GM19025 (cell line): Measurements from ENCODE around the gene ALK.
"Not testable (repeated sequence)": the region's sequence is repeated elsewhere in the genome, so short reads cannot be mapped to it uniquely, and the experiment has no call there.

Experiments used
- ATAC-seq: cut with Tn5 transposase; IDR thresholded peaks from one replicate; pipeline ENCODE4 v1.9.1; 2021; ENCODE audit warnings: mild to moderate bottlenecking, low read depth, moderate library complexity; ENCODE audit not compliant: unreplicated experiment

ALK gene

DNA sequence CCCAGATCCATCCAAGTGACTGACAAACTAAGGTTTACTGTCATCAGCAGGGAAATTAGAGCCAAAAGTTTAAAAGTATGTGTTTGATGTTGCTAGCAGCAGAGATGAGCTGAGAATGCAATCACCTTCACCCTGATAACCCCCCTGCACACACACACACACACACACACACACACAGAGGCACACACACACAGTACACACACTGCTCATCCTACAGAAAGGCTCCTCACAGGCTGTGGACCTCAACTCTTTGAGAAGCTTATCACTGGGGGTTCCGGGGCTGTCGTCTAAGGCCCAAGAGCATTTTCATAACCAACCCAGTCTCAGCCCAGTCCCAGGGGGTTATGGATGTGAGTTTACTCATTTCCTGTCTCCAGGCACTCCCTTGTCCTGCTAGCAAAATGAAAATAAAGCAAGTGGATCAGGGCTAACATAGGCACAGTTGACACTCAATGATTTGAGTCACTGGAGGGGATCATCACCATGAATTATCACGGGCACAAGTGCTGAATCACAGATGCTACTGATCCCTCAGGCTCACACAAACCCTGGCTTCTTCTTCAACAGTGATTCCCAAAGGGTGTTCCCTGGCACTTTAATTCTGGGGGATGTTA lies 76.6 kb downstream of the ALK start:
- ATAC-seq = no peak

DNA sequence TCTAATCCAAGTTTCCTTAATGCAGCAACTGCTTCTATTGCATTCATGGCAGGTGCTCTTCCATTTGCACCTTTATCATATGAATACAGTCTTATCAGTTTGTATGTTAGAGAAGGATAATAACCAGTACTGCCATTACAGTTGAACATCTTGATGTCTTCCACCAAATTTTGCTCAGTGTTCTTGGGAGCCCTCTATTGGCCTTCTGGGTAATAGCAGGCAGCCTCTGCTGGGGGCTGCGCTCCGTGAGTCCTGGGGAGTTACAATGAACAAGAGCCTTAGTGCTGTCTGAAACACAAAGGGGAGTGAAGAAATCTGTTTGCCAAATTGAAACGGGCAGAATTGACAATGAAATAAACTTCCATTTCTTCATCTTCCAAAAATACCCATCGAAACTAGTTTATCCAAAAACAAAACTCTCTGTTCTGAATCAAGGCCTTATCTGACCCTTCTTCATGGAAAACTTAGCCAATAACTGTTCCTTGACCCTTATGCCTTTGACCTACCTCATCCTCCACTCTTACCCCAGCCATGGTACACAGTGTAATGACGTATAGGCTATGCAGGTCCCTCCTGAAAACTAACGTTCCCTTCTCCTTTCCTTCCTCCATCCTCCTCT lies 79.9 kb downstream of the ALK start:
- ATAC-seq = no peak

DNA sequence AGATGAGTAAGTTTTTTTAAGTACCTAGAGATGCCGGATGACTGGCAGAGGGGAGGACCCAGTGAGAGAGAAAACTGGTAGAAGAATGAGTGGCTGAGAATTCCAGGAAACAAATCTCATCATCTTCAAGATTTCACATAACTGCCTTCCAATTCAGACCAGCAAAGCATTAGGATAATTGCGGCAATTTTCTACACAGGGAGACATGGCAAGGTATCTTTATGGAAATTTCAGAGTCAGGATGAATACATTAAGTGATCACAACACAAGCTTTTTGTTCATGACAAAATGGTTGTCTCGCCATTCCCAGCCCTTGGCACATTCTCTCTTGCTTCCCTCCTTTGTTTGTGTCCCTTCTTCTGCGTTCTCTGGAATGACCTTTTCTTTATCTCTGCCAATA lies 82.1 kb downstream of the ALK start:
- ATAC-seq = no peak

DNA sequence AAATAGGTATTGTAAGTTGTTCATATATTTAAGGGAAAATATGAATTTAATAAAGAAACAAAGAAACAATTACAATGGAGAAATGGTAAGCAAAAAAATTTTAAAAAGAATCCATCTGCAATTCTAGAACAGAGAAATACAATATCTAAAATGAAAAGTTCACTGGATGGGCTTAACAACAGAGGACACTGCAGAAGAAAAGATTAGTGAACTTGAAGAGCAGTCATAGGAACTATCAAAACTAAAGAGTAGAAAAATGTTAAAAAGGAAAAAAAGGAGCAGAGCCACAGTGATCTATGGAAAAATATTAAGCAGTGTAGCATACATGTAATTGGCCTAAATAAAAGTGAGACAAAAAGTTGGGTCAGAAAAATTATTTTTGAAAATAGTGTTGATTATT lies 83.5 kb downstream of the ALK start:
- ATAC-seq = no peak

DNA sequence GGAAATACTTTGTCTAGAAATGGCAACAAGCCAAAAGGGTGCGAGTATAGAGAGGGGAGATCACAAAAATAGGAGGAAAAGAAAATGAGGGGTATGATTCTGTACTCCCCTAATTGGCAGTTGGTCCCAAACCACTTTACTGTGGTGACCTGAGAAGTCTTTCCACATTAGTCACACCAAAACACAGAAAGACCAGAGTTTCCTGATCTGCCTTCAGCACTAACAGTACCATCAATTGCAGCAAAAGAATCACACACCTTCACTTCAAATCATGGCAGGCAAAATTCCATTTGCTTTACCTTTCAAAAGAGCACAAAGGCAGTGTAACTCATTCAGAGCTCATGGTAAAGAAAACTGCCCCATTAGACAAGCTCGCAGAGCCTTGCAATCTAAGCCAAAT lies 86.8 kb downstream of the ALK start:
- no peak for ATAC-seq

DNA sequence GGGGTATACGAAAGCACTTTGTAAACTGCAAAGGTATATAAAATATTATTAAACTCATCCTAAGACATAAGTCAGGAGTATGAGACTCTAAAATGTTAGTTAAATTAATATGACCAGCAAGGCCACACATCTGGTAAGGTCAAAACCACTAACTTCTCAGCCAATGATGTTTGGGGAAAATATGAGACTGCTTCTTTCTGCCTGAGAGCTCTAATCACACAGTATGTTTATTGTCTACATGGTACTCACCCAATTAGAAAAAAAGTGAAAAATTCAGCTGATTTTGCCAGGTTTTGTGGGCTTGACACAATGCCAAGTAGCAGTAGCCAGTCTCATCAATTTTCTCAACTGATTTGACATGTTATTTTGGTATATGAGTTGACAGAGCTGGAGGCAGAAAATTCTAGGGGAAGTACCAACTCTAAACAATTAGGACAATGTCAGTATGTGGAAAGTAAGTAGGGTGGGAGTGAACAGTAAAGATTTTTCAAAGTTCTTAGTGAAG lies 87.3 kb downstream of the ALK start:
- ATAC-seq = no peak

DNA sequence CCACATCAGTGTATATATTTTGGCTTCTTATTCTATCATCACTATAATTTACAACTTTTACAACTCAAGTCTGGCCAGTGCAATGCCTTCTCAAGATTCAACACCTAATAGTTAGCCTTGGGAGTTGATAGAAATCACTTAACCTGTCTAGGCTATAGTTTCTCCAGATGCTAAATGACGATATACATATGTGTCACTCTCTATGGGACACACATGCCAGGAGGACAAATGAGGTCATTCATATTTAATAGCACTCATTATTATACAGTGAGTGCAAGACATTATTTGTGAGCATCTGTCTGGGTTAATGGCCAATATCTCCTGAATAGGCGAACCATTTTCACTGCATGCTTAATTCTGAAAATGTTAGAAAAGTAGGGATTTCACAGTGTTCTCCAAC lies 89.8 kb downstream of the ALK start:
- no peak for ATAC-seq

DNA sequence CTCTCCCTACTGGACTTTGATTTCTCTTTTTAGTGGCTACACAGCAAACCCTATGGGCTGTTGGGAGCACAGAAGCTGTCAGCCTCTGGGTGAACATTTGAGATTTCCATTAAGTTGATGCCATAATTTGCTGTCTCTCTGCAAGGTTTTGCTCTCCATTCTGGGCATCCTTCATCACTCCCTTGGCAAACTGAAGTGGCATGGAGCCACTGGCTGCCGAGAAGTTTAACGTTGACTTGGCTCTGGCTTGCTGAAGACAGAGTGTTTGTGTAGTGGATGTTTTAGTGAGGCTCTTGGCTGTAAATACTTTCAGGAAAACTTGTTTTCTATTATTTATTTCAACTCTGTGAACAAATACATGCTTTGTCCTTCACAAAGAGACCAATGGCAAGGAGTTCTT lies 91.5 kb downstream of the ALK start:
- ATAC-seq = no peak

DNA sequence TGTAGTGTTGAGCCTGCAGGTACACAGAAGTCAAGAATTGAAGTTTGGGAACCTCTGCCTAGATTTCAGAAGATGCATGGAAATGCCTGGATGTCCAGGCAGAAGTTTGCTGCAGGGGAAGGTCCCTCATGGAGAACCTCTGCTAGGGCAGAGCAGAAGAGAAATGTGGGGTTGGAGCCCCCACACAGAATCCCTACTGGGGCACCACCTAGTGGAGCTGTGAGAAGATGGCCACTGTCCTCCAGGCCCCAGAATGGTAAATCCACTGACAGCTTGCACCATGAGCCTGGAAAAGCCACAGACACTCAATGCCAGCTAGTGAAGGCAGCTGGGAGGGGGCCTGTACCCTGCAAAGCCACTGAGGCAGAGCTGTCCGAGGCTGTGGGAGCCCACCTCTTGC lies 97.2 kb downstream of the ALK start:
- not testable (repeated sequence) for ATAC-seq

DNA sequence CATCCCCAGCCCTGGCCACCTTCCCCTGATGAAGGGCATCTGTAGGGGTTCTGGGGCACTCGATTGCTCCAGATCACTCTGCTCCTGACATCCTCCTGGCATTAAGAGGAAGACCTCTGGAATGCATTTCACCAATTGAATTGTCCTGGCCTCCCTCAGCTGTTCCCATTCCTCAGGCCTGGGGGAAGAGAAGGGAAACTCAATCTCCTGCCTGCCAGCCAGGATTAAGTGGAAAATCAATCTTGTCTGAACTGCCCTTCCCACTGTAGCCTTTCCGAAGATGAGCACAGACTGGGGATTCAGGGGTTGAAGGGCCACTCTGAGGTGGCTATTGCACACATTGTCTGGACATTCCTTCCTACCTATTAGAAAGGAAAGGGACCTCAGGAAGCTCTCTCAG lies 99.8 kb downstream of the ALK start:
- ATAC-seq = no peak

DNA sequence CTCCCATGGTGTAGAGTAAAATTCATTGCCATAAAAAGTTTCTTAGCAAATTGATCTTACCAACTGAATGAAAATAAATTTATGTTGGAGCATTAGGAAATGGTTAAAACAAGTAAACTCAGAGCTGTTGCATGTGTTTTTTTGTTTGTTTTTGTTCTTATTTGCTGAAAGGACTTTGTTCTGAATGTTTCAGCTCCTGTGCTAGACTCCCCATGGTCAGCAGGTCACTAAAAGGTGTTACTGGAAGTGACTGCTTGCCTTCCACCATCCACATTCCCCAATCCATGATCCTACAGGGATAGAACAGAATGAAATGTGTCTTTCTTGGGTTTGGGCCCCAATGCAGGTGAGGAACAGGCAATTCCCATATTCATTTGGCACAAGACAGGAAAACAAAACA lies 101.8 kb downstream of the ALK start:
- no peak for ATAC-seq

DNA sequence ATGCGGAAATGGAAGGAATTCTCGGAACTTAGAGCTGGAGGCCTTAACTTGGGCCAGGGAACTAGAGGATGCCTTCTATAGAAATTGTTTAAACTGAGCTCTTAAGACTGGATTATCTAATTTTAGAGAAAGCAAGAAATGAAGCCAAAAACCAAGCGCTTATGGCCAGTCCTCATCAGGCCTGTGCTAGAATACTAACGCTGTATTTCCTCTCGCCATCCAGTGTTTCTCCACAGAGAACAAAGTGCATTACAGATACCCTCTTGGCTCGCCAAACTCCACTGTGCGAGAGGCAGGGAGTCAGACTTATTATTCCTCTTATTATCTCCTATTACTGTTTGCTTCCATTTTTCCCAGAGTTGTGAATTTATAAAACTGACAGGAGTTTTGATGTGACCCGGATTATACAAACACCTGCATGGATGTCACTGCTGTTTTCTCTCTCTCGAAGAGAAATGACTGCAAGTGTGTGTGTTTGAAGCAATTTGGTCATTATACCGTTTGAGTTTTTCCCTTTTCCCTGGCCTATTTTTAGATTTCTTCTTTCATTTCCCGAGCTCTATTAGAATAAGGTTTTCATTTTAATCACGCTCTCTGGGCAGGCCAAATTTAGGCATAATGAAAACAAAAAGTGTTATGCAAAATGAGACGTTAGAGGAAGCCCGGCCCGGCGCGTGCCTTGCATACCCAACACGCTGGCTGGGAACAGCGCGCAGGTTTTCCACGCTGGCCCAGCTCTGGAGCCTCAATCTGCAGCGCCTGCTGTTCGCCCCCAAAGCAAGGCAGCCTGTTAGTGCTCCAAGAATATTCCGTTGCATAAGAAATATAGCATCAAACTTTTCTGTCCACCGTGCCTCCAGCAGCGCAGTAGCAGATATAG lies 103.3 kb downstream of the ALK start:
- no peak for ATAC-seq

DNA sequence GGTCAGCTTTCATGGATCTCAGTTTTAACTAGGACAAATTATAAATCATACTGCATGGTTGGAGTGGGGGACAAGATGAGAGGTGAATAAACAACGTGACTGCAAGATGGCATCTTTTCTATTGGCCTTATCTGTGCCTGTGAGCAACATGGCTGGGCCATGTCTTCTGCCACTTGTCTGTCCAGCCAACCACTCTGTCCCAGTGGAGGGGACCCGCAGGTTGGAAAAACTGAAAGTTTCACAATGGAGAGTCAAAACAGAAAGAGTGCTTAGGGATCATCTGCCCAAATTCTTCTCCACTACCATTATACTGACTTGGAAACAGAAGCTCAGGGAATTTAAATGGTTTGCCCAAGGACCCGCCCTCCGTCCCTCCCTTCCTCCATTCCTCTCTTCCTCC lies 104.1 kb downstream of the ALK start:
- ATAC-seq = no peak

DNA sequence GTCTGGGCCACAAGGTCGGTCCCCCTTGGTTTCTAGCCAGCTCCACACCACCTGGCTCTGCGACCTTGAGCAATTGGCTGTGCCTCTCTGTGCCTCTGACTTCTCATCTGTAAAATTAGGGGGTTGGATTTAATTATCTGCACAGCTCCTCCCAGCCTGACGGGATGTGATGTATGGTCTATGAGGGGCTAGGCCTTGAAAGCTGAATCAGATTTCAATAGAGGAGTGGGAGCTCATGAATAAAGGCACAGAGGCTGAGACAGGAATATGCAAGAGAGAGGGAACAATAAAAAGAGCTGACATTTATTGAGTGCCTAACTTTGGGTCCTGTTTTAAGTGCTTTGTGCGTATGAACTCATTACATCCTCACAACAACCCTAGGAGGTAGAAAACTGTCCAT lies 104.7 kb downstream of the ALK start:
- ATAC-seq = no peak

DNA sequence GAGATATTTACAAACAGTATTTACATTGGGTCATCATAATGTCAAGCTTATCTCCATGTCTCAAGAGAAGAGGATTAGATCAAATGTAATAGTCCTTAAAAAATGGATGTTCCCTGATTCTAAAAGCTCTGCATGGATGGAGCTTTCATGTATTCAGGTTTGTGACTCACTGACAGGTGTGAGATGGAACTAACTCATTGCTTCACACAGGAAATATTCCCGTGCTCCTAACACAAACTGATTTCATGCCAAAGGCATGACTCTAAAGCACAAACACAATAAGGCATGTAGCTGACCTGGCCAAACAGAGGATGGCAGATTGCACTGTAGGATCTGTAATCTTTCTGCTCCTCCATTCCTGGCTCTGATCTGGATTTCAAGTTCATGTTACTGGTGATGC lies 110.0 kb downstream of the ALK start:
- no peak for ATAC-seq

DNA sequence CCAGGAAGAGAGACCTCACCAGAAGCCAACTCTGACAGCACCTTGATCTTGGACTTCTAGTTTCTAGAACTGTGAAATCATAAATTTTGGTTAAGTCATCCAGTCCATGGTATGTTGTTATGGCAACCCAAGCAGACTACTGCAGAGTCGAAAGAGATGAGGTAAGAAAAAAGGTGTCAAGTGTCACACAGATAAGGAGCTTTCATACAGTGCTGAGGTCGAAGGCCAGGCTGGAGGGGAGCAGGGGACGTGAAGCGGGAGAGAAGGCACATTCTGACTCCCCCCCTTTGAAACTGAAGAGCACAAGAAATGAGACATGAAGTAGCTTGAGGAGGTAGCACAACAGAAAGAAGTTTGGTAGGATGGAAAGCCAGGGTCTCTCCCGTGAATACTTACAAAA lies 110.4 kb downstream of the ALK start:
- no peak for ATAC-seq

DNA sequence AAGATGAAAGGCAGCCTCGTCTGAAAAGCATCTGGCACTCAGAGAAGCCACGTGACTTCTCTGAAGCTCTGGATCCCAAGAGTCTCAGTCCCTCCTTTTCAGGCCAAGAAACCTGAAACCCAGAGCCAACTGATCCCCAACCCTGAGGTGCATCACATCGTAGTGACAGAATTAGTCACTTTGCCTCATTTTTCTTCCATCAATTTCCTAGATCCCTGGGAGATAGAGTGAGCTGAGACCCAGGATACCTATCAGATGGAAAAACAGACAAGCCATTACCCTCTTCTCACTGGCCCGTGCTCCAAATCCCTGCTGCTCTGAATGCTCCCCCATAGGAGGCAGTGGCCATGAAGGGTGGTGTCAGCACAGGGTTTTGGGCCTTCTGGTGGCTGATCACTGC lies 113.1 kb downstream of the ALK start:
- no peak for ATAC-seq

DNA sequence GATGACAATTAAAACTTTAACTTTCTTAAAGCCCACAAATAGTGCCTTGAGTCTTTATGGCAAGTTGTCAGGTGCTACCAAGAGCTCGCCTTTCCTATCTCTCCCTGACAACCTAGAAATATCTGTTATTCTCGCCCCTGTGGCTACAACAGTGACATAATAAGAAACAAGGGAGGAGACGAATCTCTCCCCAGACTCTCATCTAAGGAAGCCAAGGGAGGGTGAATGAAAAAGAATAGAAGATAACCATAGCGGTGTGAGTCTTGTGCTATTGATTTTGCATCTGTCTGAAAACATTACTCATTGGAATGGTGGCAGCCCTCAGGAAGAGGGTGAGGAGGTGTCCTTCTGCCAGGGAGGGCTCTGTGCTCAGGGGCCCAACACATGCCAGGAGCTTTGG lies 114.3 kb downstream of the ALK start:
- ATAC-seq = no peak

DNA sequence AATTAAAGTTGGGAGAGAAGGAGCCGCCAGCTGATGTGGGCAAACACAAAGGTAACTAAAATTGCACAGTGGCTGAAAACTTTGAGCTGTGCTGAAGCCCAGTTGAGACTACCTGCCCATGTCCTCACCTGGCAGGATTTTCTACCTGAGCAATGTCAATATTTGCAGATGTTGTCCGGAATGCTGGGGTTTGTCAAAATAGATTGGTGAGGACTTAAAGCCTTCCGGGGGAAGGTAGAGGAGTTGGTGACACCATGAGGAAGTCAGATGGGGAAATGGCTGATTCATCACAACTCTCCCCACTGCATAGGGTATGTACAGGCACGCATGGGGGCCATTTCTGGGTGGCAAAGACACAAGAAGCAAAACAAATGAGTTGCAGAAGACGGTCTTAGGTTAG lies 114.9 kb downstream of the ALK start:
- ATAC-seq = no peak

DNA sequence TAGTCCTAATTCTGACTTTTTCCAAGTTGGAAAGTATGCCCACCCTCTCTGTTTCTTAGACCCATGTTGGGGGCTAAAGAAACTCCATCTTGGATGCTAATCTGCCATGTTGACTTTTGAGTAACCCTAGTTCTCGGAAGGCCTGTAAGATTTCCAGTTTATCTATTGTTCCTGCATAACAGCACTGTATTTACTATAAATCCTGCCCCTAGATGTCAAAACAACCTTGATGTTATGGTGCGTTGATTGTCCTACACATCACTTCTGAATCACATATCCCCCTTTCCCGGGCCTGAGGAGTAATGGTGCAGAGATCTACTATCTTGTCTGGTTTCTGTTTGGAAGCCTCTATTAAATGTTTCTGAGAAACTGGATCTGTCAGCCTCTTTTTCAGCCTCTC lies 116.7 kb downstream of the ALK start:
- no peak for ATAC-seq

DNA sequence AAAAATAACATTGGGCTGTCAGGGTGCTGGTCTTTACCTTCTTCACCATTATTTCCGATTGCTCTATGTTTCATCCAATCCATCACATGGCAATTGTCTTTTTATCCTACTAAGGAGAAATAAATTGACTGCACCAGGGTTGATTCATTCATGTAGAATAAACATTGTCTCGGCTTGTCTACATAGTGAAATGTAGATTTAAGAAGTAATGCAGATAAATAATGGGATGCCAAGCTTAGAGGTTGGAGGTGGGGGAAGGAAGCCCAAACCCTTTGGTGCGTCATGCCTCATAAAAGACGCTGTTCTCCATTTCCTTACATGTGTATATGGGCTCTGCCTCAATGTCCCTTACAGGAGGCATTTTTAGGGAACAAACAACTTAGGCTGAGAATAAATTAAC lies 117.8 kb downstream of the ALK start:
- ATAC-seq = no peak

DNA sequence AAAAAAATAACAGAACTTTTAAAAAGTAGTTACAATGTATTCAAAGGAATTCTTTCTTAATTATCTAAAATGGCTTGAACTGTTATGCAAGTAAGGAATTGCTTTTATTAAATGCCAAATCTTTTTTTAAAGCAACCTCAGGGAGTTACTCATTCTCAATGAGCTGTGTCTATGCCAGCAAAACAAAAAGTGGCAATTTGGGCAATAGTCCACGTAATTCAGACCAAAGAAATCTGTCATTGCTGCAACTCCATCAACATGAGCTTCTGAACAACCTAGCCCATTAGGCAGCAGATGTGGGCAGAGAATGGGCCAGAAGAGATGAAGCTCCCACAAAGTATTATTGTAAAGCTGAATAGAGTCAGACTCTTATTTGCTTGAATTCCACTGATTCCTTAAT lies 118.4 kb downstream of the ALK start:
- ATAC-seq = no peak
